ENCODE data around the gene NPAS3.

NPAS3 gene

DNA sequence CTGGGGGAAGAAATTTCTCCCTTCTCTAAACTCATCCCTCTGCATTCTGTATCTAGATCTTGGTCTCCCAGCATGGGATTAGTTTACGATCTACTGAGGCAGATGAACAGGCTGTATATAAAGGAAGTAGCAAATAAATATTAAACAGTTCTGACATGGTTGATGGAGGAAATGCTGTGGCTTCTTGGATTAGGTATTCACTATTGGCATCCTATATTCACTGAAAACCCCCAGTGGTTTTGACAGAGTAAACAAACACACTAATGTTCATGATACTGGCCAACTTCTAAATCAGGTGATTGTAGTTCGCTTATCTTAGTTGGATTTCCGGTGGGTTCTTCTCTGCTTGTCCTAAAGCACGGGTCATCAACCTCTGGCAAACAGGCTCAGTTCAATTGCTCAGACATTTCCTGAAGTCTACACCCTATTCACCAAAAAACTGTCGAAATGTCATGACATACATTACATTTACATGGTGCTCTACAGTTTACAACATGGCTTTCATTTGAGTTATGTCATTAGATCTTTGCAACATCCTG, 578.3 kb downstream of the NPAS3 start:
- DNase-seq (ENCODE audit: low read depth): no peak

DNA sequence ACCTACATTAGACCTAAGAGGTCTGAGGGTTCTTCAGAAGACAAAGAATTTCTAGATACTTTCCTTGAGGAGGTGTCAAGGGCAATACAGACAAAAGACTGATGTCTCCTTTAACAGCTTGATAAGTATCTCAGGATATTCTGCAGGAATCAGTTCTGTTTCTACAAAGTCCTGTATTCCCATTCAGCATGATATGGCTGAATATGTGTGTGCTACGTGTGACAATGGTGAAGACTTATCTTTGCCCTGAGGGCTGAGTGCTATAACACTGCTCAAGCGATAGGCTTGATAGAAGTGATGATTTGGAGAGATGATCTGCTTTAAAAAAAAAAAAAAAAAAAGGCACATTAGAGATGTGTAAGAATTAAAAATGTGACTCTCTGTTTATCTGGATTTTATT, 582.5 kb downstream of the NPAS3 start:
- DNase-seq (ENCODE audit: low read depth): no peak

DNA sequence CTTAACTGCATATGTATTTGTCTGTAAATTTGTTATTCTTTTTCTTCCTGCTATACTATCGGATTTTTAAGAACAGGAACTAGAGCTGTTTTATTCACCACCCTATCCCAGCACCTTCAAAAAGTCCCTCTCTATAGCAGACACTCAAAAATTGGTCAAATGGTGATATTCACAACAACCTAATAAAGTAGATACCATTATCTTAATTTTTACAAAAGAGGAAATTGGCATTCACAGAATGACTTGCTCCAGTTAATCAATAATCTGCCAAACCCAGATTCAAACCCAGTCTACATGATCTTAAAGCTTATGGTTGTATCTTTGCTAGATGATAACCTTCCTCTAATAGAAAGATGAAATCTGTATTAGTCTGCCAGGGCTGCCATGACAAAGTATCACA, 585.6 kb downstream of the NPAS3 start:
- DNase-seq (ENCODE audit: low read depth): no peak

DNA sequence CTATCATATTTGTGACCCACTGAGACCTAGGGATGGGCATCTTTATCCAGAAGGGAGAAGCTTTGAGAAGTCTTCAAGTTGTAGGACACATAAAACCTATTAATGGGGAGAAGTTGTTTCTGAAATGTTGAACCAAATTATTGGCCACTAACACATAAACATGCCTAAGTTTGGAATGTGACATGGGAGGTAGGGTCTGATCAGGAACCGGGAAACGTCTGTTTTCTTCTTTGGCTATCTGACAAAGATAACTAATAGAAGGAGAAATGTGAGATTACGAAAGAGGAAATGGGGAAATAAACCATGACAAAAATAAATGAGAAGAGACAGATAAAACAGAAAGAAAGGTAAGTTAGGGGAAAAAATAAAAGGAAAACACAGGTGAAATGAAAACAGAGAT, 586.9 kb downstream of the NPAS3 start:
- DNase-seq (ENCODE audit: low read depth): no peak

- DNase-seq (ENCODE audit: low read depth): no peak
Observed at GRCh38 chr14:33527023-33527634, 588.5 kb downstream of the NPAS3 start.

DNA sequence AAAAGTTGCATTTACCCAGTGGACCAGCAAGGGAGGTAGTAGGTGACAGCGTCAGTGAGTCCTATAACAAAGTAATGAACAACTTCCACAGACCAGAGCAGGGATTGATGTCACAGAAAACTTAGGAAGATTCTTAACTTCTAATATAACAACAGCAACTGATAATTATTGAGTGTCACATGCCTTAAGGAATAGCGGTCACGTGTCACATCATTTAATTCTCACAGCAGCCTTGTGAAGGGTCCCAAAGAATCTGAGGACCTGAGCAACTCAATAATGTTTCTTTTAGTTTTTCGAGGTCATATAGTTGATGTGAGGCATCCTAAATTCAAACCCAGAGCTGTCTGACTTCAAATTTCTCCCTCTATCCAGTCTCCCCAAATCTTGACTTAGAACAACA, 590.0 kb downstream of the NPAS3 start:
- no peak for DNase-seq (ENCODE audit: low read depth)

- DNase-seq (ENCODE audit: low read depth): no peak
Observed at GRCh38 chr14:33529787-33530757, 591.4 kb downstream of the NPAS3 start.

- no peak for DNase-seq (ENCODE audit: low read depth)
Observed at GRCh38 chr14:33532553-33532952, 593.9 kb downstream of the NPAS3 start.

- no peak for DNase-seq (ENCODE audit: low read depth)
Observed at GRCh38 chr14:33534104-33534503, 595.4 kb downstream of the NPAS3 start.

DNA sequence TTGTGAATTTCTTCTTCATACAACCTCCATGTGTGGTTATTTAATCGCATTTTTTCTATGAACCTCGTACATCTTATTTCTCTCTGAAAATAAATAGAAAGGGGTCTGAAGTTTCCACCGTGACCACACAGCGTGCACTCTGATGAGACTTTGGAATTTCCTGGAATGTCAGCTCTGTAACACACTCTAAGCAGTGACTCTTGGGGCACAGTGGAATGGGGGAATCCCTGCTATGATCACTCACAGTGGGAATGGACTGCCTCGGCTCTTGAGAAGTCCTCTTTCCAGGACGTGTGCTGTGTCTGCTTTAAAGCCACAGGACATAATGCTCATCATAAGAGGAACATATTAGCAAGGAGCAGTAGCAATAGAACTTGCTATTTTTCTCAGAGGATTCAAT, 596.0 kb downstream of the NPAS3 start:
- DNase-seq (ENCODE audit: low read depth): no peak

DNA sequence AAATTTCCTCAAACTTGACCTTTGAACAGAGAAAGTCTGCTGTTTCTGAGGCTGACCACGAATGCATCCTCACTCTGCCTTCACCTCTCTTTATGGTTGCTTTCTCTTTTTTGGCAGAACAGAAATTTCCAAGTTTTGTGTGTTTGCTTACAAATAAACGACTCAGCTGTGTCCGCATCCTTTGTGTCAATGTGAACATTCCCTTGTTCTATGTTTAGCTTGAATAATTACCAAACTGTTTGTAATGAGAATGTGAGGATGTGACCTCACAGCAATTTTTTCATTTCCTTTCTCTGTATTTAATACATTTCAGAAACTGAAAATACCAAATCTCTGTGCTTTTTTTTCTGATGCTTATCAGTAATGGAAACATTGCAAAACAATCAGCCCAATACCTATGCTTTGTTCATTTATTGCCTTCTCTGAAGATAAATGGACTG, 601.3 kb downstream of the NPAS3 start:
- no peak for DNase-seq (ENCODE audit: low read depth)

DNA sequence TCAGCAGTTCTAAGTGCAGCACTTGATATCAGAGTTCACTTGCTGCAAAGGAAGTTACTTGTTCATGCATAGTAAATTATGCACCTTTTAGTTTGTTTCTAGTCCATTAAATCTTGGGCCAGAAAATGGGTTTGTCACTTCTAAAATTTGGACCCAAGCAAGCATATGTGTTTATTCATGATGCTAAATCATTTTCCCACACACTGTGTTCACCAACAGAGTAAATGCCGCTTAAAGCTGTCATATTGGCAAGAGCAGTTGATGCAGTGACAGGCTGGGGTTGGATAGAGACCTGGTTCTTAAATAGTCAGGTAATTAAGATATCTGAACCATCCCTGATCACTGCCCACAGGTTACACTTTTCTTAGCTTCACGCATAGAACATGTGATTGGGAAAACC, 602.5 kb downstream of the NPAS3 start:
- no peak for DNase-seq (ENCODE audit: low read depth)

- no peak for DNase-seq (ENCODE audit: low read depth)
Observed at GRCh38 chr14:33542338-33543287, 603.9 kb downstream of the NPAS3 start.

- no peak for DNase-seq (ENCODE audit: low read depth)
Observed at GRCh38 chr14:33545696-33546095, 607.0 kb downstream of the NPAS3 start.

DNA sequence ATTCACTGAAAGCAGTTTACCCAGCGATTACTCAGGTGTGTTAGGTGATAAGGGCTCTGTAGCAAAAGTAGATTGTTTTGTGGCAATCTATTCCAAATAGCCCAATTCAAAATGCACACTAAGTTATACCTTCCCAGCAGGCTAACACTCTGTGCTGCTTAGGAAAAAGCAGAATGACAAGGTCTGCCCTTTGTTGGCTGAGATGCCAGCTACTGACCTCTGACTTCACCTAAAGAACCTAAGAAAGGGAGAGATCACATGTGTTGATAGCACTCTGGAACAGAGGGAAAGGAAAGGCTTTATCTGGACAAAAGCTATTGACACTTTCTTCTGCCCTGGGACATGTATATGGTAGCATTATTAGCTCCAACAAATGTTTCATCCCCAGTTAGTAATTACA, 609.9 kb downstream of the NPAS3 start:
- no peak for DNase-seq (ENCODE audit: low read depth)

GRCh38 chr14:33551963-33552362, 613.3 kb downstream of the NPAS3 start:
- DNase-seq (ENCODE audit: low read depth): no peak

DNA sequence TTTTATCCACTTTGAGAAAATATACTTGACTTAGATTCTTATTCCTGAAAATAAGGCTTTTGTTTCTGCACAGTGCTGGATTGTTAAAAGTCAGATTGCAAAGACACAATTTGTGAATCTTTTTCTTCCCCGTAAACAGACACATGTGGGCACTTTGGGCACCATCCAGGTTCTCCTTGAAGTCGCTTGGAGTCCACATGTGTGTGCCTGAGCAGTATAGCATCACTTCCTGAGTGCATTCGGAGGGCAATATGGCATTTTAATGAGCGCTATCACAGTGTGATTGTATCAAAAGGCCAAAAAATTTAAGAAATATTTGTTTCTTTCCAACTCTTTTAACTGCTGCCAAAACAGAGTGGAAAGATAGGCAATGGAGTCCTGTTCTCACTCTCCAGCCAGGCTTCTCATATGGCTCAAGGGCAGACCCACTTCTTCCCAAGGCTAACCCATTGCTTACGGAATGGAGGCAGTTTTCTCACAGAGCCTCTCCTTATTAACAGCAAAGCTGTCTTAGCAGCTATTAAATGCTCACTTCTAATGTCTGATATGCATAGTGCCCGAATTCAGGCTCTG, 615.1 kb downstream of the NPAS3 start:
- DNase-seq (ENCODE audit: low read depth): no peak

- DNase-seq (ENCODE audit: low read depth): no peak
Observed at GRCh38 chr14:33554988-33555387, 616.3 kb downstream of the NPAS3 start.

DNA sequence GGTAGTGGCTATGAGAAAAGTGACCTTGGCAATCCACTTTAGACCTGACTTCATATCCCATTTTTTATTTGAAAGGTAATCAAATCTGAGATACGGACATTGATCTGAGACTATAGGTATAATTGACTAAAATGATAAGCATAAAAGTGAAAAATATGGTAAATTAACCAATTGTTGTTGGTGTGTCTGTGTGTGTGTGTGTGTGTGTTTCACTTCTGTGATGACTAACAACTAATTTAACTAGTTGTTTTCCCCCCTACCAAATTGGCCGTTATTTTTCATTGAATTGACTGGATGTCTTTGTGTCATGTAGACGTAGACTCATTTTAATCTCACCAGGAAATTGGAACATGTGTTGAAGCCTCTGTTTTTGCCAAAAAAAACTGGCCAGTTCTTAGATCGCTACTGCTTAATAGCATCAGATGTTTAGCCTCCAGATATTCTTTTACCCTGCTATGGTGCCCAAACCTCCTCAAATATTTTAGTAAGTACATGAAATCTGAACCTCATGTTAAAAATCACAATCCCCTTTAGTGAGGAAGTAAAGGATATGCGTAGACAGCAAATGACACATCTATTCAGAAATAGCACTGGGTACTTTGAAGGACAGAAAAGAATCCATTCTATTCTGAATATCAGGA, 617.2 kb downstream of the NPAS3 start:
- no peak for DNase-seq (ENCODE audit: low read depth)

DNA sequence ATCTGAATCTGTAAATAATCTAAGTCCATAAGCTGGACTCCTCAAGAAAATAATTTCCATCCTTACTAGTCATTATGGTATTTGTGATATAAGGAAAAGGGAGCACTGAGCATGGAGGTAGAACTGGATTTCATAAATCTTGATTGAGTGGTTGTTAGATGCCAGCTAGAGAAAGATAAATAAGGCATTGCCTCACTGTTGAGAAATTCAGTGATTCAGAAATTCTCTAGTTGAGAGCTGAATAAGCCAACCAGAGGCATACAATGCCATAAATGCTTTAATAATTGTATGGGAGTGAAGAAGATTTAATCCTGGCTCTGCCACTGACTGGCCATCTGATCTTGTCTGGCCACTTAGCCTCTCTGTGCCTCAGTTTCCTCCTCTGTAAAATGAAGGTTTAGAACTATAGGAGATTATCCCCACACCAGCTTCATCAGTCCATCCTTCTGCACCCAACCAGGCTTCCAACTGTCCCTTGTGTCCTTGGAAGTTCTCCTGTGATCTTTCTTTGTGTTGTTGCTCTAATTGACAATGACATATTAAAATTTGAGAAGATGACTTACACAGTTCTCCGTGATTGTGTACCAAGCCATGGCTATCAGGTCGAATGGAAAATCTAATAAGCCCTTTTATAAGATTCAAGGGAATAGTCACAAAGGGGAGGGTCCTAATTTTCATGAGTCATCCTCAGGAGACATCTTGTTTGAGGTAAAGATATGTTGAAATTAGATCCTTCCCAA, 617.9 kb downstream of the NPAS3 start:
- DNase-seq (ENCODE audit: low read depth): no peak
